LNCaP clone FGC (cell line): ENCODE measurements around the gene SLC39A7.

Experiments used
- DNase-seq: peaks from one replicate; pipeline ENCODE4 v3.0.0-alpha.2; 2011; ENCODE audit warnings: low read depth
- H3K4me3 ChIP-seq: 2 replicates; pipeline ENCODE4 v1.5.1; 2011; ENCODE audit warnings: mild to moderate bottlenecking, low read depth, low read length, control low read depth
- TF ChIP-seq, protein P1 (sequence below): IDR thresholded peaks from 2 replicates; pipeline ENCODE4 v1.5.1; 2012; ENCODE audit warnings: mild to moderate bottlenecking; ENCODE audit not compliant: control insufficient read depth, insufficient read depth; ENCODE audit errors: extremely low read depth

The SLC39A7 gene

GRCh38 chr6:33251395-33252012 is 50.8 kb downstream of the SLC39A7 start:
- TF ChIP-seq, protein P1, sequence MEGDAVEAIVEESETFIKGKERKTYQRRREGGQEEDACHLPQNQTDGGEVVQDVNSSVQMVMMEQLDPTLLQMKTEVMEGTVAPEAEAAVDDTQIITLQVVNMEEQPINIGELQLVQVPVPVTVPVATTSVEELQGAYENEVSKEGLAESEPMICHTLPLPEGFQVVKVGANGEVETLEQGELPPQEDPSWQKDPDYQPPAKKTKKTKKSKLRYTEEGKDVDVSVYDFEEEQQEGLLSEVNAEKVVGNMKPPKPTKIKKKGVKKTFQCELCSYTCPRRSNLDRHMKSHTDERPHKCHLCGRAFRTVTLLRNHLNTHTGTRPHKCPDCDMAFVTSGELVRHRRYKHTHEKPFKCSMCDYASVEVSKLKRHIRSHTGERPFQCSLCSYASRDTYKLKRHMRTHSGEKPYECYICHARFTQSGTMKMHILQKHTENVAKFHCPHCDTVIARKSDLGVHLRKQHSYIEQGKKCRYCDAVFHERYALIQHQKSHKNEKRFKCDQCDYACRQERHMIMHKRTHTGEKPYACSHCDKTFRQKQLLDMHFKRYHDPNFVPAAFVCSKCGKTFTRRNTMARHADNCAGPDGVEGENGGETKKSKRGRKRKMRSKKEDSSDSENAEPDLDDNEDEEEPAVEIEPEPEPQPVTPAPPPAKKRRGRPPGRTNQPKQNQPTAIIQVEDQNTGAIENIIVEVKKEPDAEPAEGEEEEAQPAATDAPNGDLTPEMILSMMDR, result no peak
- no peak for DNase-seq
- H3K4me3 ChIP-seq, result no peak overlapping the region

DNA sequence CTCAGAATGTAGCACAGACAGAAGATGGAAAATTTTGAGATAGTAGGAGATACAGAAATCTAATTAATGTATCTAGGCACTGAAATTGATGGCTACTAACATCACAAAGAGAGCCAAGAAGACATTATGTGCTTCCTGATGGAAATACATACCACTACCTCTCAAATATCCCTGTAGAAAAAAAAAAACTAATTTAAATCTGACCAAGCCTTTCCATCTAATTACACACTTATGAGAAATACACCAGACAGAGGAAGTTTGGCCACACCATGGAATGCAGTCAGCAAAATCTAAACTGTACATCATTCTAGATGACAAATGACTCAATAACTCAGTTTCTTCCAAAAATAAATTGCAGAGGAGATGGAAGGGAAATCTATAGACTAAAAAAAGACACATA is 52.1 kb downstream of the SLC39A7 start:
- DNase-seq, result no peak
- TF ChIP-seq, protein P1, result no peak
- no peak overlapping the region for H3K4me3 ChIP-seq
